ENCODE results near the gene TCF25.

The TCF25 gene

GRCh38 chr16:89949121-89949742 is 75.8 kb downstream of the TCF25 start:
- DNase-seq, result no peak

GRCh38 chr16:89949756-89950155 is 76.4 kb downstream of the TCF25 start:
- DNase-seq, result no peak

DNA sequence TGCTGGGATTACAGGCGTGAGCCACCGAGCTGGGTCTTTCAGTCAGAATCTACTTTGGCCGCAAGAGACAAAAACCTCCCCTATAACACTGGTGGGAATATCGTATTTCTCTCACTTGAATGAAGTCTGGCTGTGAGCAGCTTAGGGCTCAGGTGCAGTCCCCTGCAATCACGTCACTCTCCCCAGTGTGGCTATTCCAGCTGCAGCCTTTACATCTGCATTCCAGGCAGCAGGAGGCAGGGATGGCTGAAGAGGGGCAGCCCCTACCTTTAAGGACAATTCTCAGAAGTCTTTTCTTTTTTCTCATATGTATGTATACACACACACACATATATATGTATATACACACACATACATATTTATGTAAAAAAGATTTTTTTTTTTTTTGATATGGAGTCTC is 78.1 kb downstream of the TCF25 start:
- no peak for DNase-seq

DNA sequence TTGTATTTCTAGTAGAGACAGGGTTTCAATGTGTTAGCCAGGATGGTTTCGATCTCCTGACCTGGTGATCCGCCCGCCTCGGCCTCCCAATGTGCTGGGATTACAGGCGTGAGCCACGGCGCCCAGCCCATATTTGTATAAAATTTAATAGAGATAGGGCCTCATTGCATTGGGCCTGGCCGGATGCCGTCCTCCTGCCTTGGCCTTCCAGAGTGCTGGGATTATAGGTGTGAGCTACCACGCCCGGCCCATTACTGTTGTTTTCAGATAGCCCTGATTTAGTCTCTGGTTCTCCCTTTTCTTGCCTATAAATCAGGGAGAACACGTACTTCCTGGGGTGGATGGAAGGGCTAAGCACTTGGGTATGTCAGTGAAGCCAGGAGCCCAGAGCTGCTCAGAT is 78.7 kb downstream of the TCF25 start:
- no peak for DNase-seq

GRCh38 chr16:89952551-89952950 is 79.2 kb downstream of the TCF25 start:
- no peak for DNase-seq

GRCh38 chr16:89953671-89954406 is 80.4 kb downstream of the TCF25 start:
- DNase-seq, result no peak

GRCh38 chr16:89954462-89954861 is 81.1 kb downstream of the TCF25 start:
- no peak for DNase-seq

DNA sequence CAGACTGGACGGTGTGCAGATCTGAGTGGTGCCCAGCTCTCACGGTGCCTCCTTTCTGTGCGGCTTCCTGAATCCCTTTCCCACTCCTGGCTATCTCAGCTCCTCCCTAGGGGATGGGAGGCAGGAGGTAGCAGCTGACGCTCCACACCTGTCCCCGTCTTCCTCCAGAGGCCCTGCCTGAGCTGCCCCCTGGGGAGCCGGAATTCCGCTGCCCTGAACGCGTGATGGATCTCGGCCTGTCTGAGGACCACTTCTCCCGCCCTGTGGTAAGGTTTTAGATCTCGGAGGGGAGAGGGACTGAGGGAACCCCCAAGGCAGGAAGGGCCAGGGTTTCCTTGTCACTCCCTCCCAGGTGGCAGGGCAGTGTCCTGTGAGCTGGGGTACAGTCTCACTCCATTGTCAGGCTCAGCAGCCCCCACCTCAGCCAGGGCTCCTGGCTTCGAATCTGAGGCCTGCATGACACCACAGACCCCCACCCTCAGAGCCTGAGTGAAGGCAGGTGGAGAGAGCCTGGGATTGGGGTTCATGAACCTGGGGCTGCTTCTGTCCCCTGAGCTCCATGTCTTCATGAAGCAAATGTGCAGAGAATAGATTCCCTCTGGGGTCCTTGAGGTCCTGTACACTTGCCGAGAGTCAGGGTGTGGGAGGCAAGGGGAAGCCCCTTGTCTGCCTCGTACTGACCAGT is 81.8 kb downstream of the TCF25 start:
- no peak for DNase-seq

- DNase-seq, result no peak
Measured at GRCh38 chr16:89956505-89957215, 83.3 kb downstream of the TCF25 start.

DNA sequence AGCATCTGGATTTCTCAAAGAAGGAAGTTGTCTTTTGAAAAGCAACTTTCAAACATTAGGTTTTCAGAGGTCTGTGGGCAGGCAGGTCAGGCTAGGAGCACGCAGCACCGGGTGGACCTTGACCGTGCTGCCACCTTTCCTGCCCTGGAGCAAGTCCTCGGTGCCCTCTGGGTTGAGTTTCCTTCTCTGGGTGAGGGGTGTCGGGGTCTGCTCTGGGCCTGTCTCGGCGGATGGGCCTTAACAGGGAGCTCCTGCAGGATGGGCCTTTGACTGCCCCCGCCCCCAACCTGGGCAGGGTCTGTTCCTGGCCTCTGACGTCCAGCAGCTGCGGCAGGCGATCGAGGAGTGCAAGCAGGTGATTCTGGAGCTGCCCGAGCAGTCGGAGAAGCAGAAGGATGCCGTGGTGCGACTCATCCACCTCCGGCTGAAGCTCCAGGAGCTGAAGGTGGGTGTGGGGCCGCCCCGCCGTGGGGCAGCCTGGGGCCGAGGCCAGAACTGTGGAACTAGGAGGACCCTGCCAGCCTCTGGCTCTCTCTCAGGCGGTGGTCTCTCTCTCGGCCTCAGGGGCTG is 83.9 kb downstream of the TCF25 start:
- no peak for DNase-seq

GRCh38 chr16:89958068-89958467 is 84.7 kb downstream of the TCF25 start:
- no peak for DNase-seq

- DNase-seq, result no peak
Measured at GRCh38 chr16:89958596-89958995, 85.2 kb downstream of the TCF25 start.

DNA sequence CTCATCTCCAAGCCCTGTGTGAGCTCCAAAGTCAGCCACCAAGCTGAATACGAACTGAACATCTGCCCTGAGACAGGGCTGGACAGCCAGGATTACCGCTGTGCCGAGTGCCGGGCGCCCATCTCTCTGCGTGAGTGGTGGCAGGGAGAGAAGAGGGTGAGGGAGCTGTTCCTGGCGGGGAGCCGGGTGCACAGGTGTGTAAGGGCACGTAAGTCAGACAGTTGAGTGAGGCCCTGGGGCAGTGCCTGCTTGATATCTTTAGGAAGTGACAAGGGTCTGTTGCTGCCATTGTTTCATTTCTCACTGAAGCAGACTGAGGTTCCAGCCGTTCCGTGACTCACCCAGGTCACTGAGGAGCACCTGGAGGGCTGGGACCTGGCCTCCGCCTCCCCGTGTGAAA is 87.6 kb downstream of the TCF25 start:
- DNase-seq, result no peak

Data from stimulated activated CD4-positive, alpha-beta T cell treated with anti-CD3 and anti-CD28 coated beads, Interleukin-2, amount 100 ng/mL, for 48 hours (primary cell).